ENCODE data around the gene TIGD1.

Gene TIGD1

DNA sequence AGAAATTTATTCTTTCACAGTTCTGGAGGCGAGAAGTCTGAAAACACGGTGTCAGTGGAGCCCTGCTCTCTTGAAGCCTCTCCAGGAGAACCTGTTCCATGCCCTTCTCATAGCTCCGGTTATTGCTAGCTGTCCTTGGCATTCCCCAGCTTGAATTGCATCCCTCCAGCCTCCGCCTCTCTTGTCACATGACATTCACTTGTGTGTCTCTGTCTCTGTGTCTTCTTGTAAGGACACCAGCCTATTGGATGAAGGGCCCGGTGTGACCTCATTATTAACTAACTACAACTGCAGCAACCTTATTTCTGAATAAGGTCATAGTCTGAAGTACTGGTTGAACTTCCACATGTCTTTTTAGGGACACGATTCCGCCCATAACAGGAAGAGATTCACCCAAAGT lies 34.7 kb downstream of the TIGD1 start:
- no peak overlapping the region for H2AFZ ChIP-seq (ENCODE audit: low read depth, low read length)
- TF ChIP-seq EZH2phosphoT487 (IDR thresholded peaks at IDR 0.05; ENCODE audit: low read depth) = no peak
- TF ChIP-seq, protein P1, sequence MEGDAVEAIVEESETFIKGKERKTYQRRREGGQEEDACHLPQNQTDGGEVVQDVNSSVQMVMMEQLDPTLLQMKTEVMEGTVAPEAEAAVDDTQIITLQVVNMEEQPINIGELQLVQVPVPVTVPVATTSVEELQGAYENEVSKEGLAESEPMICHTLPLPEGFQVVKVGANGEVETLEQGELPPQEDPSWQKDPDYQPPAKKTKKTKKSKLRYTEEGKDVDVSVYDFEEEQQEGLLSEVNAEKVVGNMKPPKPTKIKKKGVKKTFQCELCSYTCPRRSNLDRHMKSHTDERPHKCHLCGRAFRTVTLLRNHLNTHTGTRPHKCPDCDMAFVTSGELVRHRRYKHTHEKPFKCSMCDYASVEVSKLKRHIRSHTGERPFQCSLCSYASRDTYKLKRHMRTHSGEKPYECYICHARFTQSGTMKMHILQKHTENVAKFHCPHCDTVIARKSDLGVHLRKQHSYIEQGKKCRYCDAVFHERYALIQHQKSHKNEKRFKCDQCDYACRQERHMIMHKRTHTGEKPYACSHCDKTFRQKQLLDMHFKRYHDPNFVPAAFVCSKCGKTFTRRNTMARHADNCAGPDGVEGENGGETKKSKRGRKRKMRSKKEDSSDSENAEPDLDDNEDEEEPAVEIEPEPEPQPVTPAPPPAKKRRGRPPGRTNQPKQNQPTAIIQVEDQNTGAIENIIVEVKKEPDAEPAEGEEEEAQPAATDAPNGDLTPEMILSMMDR (IDR thresholded peaks at IDR 0.05; ENCODE audit: low read depth, low read length) = no peak
- H3K4me3 ChIP-seq (ENCODE audit: low read length) = no peak overlapping the region
- no peak overlapping the region for H3K27ac ChIP-seq (ENCODE audit: low read length)
- no peak overlapping the region for H3K4me2 ChIP-seq (ENCODE audit: low read length)
- H3K9ac ChIP-seq (ENCODE audit: low read length) = no peak overlapping the region
- no peaks in the 10 kb centered on the region for H3K27me3 ChIP-seq (ENCODE audit: low read depth, low read length)
- no peaks in the 10 kb centered on the region for H3K36me3 ChIP-seq (replicated peaks; ENCODE audit: low read depth, low read length)
- H3K4me1 ChIP-seq (ENCODE audit: low read length) = no peaks in the 10 kb centered on the region
- no peaks in the 10 kb centered on the region for H3K79me2 ChIP-seq (ENCODE audit: low read length)
- H3K9me3 ChIP-seq (ENCODE audit: insufficient read depth, low read length) = no peaks in the 10 kb centered on the region
- H4K20me1 ChIP-seq (ENCODE audit: insufficient read depth, low read length) = no peaks in the 10 kb centered on the region

DNA sequence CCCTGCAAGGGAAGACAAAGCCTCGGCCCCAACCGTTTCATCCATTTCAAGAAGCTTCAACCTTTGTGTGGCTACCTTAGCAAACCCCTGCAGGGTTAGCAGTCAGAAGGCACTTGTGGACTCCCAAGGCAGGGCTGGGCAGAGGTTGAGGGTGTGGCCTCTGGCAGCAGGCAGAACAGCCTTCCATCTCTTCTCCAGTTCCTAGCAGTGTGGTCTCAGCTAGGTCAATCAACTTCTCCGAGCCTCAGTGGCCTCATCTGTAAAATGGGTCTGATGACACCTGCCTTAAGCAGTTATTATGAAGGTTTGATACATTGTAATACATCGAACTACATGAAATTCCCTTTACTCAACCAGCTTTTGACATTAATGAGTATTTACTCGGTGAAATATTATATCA lies 37.0 kb downstream of the TIGD1 start:
- H3K9me3 ChIP-seq (ENCODE audit: insufficient read depth, low read length) = no peaks in the 10 kb centered on the region
- no peaks in the 10 kb centered on the region for H3K27me3 ChIP-seq (ENCODE audit: low read depth, low read length)
- no peak overlapping the region for H3K9ac ChIP-seq (ENCODE audit: low read length)
- no peak overlapping the region for H3K27ac ChIP-seq (ENCODE audit: low read length)
- H3K4me1 ChIP-seq (ENCODE audit: low read length) = no peaks in the 10 kb centered on the region
- H4K20me1 ChIP-seq (ENCODE audit: insufficient read depth, low read length) = no peaks in the 10 kb centered on the region
- H3K4me2 ChIP-seq (ENCODE audit: low read length) = no peak overlapping the region
- TF ChIP-seq EZH2phosphoT487 (IDR thresholded peaks at IDR 0.05; ENCODE audit: low read depth) = no peak
- no peak overlapping the region for H2AFZ ChIP-seq (ENCODE audit: low read depth, low read length)
- H3K36me3 ChIP-seq (replicated peaks; ENCODE audit: low read depth, low read length) = no peaks in the 10 kb centered on the region
- no peak overlapping the region for H3K4me3 ChIP-seq (ENCODE audit: low read length)
- H3K79me2 ChIP-seq (ENCODE audit: low read length) = no peaks in the 10 kb centered on the region

DNA sequence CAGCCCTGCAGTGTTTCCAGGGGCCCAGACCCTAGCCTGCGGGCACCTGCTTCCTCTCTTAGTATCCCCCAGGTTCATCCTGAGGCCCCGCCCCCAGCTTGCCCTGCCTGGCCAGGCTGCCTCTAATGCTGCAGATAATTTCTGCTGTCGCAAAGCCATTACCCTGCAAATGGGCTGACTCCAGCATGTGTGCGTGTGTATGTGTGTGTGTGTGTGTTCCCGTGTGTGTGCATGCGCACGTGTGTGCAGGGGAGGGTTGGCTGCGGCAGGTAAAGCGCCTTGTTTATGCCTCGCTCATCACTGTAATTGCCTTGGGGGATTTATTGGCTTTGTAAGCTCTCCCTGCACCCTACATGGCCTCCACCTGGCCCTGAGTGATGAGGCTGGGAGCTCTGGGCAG lies 37.8 kb downstream of the TIGD1 start:
- H3K9me3 ChIP-seq (ENCODE audit: insufficient read depth, low read length) = no peaks in the 10 kb centered on the region
- H3K79me2 ChIP-seq (ENCODE audit: low read length) = no peaks in the 10 kb centered on the region
- H4K20me1 ChIP-seq (ENCODE audit: insufficient read depth, low read length) = no peaks in the 10 kb centered on the region
- no peak overlapping the region for H2AFZ ChIP-seq (ENCODE audit: low read depth, low read length)
- H3K27ac ChIP-seq (ENCODE audit: low read length) = no peak overlapping the region
- H3K4me2 ChIP-seq (ENCODE audit: low read length) = no peak overlapping the region
- TF ChIP-seq, protein P1 (IDR thresholded peaks at IDR 0.05; ENCODE audit: low read depth, low read length) = no peak
- TF ChIP-seq EZH2phosphoT487 (IDR thresholded peaks at IDR 0.05; ENCODE audit: low read depth) = no peak
- H3K4me1 ChIP-seq (ENCODE audit: low read length) = no peaks in the 10 kb centered on the region
- no peak overlapping the region for H3K4me3 ChIP-seq (ENCODE audit: low read length)
- H3K9ac ChIP-seq (ENCODE audit: low read length) = no peak overlapping the region
- no peaks in the 10 kb centered on the region for H3K36me3 ChIP-seq (replicated peaks; ENCODE audit: low read depth, low read length)
- no peaks in the 10 kb centered on the region for H3K27me3 ChIP-seq (ENCODE audit: low read depth, low read length)

DNA sequence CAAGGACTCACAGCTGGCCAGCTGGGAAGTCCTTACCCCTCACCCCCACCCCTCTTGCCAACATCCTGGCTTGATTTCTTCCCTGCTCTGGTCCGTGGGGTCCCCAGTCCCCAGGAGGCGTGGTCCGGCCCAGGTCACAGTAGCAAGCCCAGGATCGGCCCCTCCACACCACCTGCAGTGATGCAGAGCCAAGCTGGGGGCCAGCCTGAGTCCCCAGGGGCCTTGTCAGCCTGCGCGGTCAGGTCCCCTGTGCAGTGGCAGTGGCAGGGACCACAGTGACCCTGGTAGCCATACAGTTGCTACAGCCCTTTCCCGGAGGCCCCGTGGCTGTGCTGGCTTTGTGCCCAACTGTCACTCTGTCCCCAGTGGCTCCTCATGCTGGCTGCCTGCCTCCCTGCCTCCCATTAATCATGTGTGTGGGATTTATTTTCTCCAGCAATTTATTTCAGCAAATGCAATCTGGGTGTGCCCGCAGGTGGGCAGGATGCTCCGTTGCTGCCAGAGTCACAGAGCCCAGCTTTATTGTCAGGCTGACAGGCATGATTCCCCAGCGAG lies 38.9 kb downstream of the TIGD1 start:
- Histone ChIP-seq H3K79me2 (ENCODE audit: low read length) (no peaks in the 10 kb centered on the region), H3K4me3 (ENCODE audit: low read length) (no peak overlapping the region), H3K4me2 (ENCODE audit: low read length) (no peak overlapping the region), H3K36me3 (replicated peaks; ENCODE audit: low read depth, low read length) (no peaks in the 10 kb centered on the region), H3K4me1 (ENCODE audit: low read length) (no peaks in the 10 kb centered on the region), H2AFZ (ENCODE audit: low read depth, low read length) (no peak overlapping the region), H4K20me1 (ENCODE audit: insufficient read depth, low read length) (no peaks in the 10 kb centered on the region), H3K9me3 (ENCODE audit: insufficient read depth, low read length) (no peaks in the 10 kb centered on the region), H3K9ac (ENCODE audit: low read length) (no peak overlapping the region), H3K27me3 (ENCODE audit: low read depth, low read length) (no peaks in the 10 kb centered on the region), H3K27ac (ENCODE audit: low read length) (no peak overlapping the region)
- TF ChIP-seq, protein P1 (IDR thresholded peaks at IDR 0.05; ENCODE audit: low read depth, low read length) = no peak
- no peak for TF ChIP-seq EZH2phosphoT487 (IDR thresholded peaks at IDR 0.05; ENCODE audit: low read depth)
